HUES48 (cell line): ENCODE data around the gene DOK3.

ENCODE experiments used
- H3K27ac ChIP-seq: one replicate; pipeline ENCODE4 v1.7.0; 2013; ENCODE audit warnings: low read depth, low read length, inconsistent platforms
- H3K27me3 ChIP-seq: 2 replicates; pipeline ENCODE4 v1.6.1; 2013; ENCODE audit warnings: mild to moderate bottlenecking, low read length; ENCODE audit not compliant: control insufficient read depth, insufficient read depth
- H3K36me3 ChIP-seq: 2 replicates; pipeline ENCODE4 v1.6.1; 2013; ENCODE audit warnings: low read length; ENCODE audit not compliant: control insufficient read depth, insufficient read depth
- H3K4me1 ChIP-seq: 2 replicates; pipeline ENCODE4 v1.6.1; 2013; ENCODE audit warnings: mild to moderate bottlenecking, low read length; ENCODE audit not compliant: control insufficient read depth, insufficient read depth
- H3K4me3 ChIP-seq: 2 replicates; pipeline ENCODE4 v1.5.1; 2013; ENCODE audit warnings: mild to moderate bottlenecking, low read depth, low read length
- H3K9ac ChIP-seq: 2 replicates; pipeline ENCODE4 v1.6.1; 2013; ENCODE audit warnings: mild to moderate bottlenecking, low read depth, low read length, moderate library complexity
- H3K9me3 ChIP-seq: 2 replicates; pipeline ENCODE4 v1.6.1; 2013; ENCODE audit warnings: low read length; ENCODE audit not compliant: control insufficient read depth, insufficient read depth

Gene DOK3

DNA sequence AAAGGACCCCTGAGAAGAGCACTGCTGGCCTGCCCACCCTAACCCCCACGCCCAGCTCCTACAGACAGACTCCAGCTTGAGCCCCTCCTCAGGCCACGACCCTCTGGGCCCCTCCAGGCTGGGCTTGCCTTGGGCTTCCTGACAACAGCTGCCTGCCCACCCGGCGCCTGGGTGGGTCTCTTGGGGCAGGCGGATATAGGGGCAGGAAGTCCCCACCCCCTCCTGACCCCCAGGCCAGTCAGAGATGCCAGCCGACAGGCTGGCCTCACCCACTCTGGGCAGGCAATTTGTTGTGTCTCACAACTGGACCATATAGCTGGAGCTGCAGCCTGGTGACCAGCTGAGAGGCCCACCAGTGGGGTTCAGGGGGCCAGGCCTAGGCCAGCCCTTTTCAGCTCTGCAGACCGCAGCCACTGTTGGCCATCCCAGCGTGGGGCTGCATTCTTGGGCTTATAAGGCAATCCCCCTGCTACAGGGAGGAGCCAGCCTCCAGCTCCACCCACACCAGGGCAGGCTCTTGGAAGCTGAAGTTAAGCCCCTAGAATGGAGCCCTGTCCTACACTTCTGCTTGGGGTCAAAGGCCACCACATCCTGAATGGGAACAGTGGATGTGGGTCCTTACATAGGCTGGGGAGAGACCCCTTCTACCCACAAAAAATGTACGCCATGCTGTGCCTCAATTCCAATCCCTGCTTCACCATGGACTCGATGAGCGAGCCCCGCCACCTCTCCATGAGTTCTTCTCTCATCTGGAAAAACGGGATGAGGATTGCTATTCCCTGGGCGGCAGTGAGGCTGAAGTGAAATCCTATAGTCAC lies 14.2 kb downstream of the DOK3 start:
- peaks cover 36% of the 10 kb centered on the region for H3K36me3 ChIP-seq
- H3K4me1 ChIP-seq, result peaks cover 34% of the 10 kb centered on the region
- H3K9ac ChIP-seq, result peak overlapping the region; percentile 93; the same call in 1 of the 2 replicates
- H3K27me3 ChIP-seq, result peaks cover 16% of the 10 kb centered on the region
- no peaks in the 10 kb centered on the region for H3K9me3 ChIP-seq
- peak overlapping the region; percentile 70 for H3K4me3 ChIP-seq
- peak overlapping the region; percentile 98 for H3K27ac ChIP-seq

DNA sequence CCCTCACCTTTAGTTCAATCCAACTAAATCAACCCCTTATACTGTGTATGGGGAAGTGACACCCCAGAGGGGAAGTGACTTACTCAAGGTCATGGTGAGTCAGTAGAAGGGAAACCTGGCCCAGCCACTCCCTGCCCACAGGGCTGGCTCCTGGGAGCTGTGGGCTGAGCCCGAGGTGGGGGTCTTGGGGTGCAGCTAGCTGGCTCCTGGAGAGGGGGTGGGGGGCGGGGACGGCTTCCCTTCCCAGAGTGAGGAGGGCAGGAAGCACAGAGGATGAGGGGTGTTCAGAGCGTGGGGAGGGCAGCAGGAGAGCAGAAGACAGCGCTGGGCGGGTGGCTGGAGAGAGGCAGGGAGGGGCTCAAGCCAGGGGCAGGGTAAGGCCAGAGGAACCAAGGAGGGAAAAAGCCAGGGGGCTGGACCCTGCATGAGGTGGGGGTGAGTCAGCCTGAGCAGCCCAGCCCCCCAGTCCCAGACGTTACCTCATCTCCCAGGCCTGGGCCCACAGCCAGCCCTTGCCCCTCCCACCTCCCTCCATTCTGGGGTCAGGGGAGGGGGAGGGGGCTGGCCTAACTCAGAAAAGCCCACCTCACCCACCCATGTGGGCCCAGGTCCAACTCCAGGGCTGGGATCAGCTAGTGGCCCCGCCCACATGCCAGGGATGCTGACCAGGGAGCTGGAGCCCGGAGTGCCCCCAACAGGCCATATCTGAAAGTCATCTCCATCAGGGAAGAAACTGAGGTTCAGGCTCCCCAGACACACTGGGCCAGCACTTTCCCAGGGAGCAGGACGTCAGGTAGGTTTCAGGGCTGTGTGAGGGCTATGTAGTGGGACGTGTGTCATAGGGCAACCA lies 15.1 kb downstream of the DOK3 start:
- peaks cover 34% of the 10 kb centered on the region for H3K4me1 ChIP-seq
- peak overlapping the region; percentile 98 for H3K27ac ChIP-seq

DNA sequence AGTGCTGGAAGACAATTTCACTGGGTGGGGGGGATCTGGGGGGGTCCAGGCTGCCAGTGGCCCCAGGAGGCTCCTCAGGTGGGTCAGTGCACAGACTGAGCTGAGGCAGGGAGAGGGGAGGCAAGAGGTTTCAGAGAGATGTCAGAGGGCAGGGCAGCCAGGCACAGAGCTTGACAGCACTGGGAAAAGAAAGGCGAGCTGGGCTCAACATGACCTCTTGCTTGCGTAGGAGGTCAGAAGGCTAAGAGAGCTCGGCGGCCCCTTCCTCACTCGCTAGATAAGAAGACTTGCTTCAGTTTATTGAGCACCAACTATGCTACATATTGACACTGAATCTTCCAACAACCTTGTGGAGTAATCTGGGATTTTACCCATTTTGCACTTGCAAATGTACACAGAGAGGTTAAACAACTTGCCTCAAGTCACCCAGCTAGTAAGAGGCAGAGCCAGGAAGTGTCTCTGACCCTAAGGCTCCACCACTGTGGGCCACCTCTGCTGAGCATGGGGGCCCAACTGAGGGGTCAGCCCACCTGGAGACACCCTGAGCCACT lies 15.8 kb downstream of the DOK3 start:
- Histone ChIP-seq H3K27ac (peak overlapping the region; percentile 98), H3K27me3 (peaks cover 7% of the 10 kb centered on the region), H3K9ac (no peak overlapping the region), H3K9me3 (no peaks in the 10 kb centered on the region), H3K4me3 (no peak overlapping the region), H3K36me3 (peaks cover 51% of the 10 kb centered on the region), H3K4me1 (peaks cover 34% of the 10 kb centered on the region)

More for the DNA sequence above, 15.1 kb downstream of the DOK3 start:
- peaks cover 45% of the 10 kb centered on the region for H3K36me3 ChIP-seq
- no peak overlapping the region for H3K4me3 ChIP-seq
- no peaks in the 10 kb centered on the region for H3K9me3 ChIP-seq
- no peak overlapping the region for H3K9ac ChIP-seq
- peaks cover 12% of the 10 kb centered on the region for H3K27me3 ChIP-seq

DNA sequence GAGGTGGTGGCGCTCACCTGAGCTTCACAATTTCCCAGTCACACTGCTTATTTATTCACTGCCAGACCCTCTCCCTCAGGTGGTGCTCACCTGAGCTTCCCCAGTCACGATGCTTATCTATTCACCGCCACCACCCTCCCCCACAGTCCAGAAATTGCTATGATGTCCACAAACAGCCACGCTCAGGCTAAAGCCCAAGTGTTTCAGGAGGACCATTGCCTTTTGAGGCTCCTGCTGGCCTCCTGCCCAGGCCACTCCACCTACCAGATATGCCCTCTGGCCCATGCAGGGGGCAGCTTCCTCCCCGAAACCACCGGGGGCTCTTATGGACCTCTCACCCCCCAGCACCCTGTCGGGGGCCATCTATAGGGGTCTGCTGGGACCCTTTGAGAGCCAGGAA lies 16.8 kb downstream of the DOK3 start:
- Histone ChIP-seq H3K4me1 (peaks cover 28% of the 10 kb centered on the region), H3K27me3 (no peaks in the 10 kb centered on the region), H3K36me3 (peaks cover 60% of the 10 kb centered on the region), H3K27ac (peak overlapping the region; percentile 29), H3K9me3 (no peaks in the 10 kb centered on the region), H3K4me3 (no peak overlapping the region), H3K9ac (no peak overlapping the region)

DNA sequence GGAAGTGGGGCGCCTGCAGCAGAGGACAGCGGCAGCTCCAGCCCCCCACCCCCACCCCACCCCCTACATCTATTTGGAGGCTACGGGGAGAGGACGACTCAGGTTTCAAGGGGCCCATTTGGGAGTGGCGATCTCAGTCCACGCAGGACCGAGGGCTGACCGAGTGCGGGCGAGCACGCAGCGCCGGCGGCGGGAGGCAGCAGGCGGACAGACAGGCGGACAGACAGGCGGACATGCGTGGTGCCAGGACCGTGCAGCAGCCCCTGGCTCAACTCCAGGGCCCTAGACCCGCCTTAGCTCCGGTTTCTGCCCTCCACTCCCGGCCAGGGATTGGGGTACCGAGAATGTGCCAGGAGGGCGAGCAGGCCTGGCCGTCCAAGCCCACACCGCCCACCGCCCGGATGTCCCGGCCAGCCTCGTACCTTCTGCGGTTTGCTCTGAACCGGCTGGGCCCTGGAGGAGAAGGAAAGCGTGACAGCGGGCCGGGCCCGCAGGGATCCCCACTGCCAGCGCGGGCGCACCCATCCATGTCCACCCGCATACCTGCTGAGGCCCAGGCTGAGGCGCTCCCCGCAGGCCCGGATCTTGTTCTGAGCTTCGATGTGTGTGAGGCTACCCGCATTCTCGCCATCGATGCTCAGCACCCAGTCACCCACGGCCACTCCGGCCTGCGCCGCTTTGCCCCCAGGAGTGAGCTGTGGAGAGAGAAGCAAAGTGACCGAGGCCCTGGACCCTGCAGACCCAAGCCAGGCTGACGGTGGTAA lies 17.5 kb downstream of the DOK3 start:
- Histone ChIP-seq H3K9me3 (no peaks in the 10 kb centered on the region), H3K27ac (peak overlapping the region; percentile 53), H3K4me1 (peaks cover 28% of the 10 kb centered on the region), H3K9ac (no peak overlapping the region), H3K36me3 (peaks cover 67% of the 10 kb centered on the region), H3K4me3 (no peak overlapping the region), H3K27me3 (no peaks in the 10 kb centered on the region)

DNA sequence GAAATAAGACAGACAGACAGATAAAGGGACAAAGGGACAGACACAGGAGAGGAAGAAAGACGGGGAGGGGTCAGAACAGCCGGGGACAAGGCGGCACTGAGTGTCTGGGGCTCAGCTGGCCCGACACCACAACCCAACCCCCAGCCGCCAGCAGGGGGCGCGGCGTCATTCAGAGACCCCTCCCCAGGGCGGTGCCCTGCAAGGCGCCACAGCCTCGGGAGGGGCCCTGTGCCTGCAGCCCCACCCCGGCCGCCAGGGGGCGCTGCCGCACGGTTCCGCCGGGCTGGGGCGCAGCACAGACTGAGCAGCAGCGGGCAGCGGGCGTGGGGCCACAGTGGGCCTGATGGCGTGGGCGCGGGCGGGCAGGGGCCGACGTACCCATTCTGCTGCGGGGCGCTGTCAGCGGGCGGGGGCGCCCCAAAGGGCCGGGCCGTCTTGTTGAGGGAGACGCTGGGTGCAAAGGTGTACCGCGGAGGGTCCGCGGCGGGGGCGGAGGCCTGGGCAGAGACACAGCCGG lies 18.1 kb downstream of the DOK3 start:
- Histone ChIP-seq H3K36me3 (peaks cover 71% of the 10 kb centered on the region), H3K27ac (peak overlapping the region; percentile 45), H3K9ac (no peak overlapping the region), H3K4me3 (no peak overlapping the region), H3K9me3 (no peaks in the 10 kb centered on the region), H3K27me3 (no peaks in the 10 kb centered on the region), H3K4me1 (peaks cover 27% of the 10 kb centered on the region)

DNA sequence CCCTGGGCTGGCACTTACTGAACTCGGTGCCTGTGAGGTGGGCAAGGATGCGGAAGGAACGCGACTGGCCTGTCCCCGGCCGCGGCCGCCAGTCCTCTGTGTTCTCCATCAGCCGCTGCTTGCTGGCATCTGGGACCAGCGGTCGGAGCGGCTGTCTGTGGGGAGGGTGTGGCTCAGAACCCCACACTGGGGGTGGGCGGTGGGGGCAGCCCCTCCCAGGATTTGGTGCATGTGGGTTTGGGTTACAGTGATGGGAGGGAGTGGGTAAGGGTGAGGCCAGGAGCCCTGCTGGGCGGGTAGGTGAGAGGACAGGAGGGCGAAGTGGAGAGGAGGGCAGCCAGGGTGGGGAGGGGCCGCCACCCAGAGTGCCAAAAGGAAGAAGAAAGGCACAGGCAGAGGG lies 18.6 kb downstream of the DOK3 start:
- no peak overlapping the region for H3K4me3 ChIP-seq
- no peaks in the 10 kb centered on the region for H3K9me3 ChIP-seq
- H3K27ac ChIP-seq, result peak overlapping the region; percentile 45

DNA sequence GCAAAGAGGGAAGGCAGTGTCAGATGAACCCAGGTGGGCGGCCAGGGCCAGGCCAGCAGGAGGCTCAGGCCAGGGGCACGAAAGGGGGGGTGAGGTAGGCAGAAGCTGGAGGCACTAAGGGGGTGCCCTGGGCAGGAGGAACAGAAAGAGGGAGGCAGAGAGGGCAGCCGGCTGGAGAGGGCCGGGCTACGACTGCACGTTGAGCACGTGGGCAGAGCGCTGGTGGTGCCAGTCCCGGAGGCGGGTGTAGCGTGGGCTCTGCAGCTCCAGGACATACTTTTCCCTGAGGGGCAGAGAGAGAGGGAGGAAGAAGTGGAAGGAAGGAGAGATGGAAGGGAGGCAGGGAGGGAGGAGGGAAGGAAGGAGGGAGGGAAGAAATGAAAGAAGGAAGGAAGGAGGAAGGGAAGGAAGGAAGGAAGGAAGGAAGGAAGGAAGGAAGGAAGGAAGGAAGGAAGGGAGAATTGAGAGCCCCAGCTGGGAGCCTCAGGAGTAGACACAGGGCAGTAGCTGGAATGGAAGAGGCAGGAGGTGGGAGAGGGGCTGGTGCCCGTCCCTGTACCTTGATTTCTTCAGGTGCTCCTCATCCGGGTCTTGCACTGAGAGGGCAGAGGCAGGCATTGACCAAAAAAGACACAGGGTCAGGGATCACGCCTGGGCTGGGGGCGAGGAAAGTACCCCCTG lies 19.2 kb downstream of the DOK3 start:
- H3K27ac ChIP-seq, result peak overlapping the region; percentile 7
- H3K9ac ChIP-seq, result no peak overlapping the region
- no peaks in the 10 kb centered on the region for H3K27me3 ChIP-seq
- H3K4me3 ChIP-seq, result no peak overlapping the region
- peaks cover 72% of the 10 kb centered on the region for H3K36me3 ChIP-seq
- H3K4me1 ChIP-seq, result peaks cover 17% of the 10 kb centered on the region
- H3K9me3 ChIP-seq, result no peaks in the 10 kb centered on the region

More for the DNA sequence above, 18.6 kb downstream of the DOK3 start:
- H3K36me3 ChIP-seq, result peaks cover 75% of the 10 kb centered on the region
- no peaks in the 10 kb centered on the region for H3K27me3 ChIP-seq
- no peak overlapping the region for H3K9ac ChIP-seq
- peaks cover 22% of the 10 kb centered on the region for H3K4me1 ChIP-seq

DNA sequence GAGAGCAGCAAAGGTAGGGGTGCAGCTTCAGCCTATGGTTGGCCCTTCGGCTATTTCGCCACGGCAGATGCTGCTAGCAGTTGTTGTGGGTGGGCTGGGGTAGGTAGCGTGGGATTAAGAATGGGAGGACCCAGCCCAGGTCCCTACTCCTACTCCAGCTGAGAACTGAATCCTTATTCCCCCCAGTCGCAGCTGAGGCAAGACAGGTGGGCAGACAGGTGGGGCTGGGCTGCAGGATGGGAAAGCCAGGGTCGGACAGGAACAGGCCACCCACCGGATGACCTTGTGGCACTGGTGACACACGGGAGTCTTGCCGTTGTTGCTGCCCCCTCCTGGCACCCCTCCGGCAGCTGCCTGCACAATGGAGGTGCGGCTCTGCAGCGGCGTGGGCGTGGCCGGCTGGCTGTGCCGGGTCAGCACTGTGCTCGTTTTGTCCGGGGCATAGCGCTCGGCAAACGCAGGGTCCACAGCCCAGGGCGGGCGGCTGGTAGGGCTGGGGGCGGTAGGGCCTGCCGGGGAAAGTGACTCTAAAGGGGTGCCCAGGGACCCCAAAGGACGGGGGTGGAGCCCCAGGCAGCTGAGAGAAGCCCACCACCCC lies 20.4 kb downstream of the DOK3 start:
- peaks cover 7% of the 10 kb centered on the region; the same call in 1 of the 2 replicates for H3K4me1 ChIP-seq
- no peaks in the 10 kb centered on the region for H3K27me3 ChIP-seq
- peaks cover 82% of the 10 kb centered on the region for H3K36me3 ChIP-seq
- no peak overlapping the region for H3K4me3 ChIP-seq
- no peak overlapping the region for H3K27ac ChIP-seq
- H3K9me3 ChIP-seq, result no peaks in the 10 kb centered on the region
- no peak overlapping the region for H3K9ac ChIP-seq
